Activated CD4-positive, CD25-positive, alpha-beta regulatory T cell treated with anti-CD3 and anti-CD28 coated beads, Interleukin-2, amount 50 U/mL, for 16 hours (primary cell): Measurements from ENCODE around the gene SPTBN2.

Experiments
- DNase-seq: peaks from one replicate; pipeline ENCODE4 v3.0.0-alpha.2; 2020; ENCODE audit warnings: low read depth, low spot score

The SPTBN2 gene

GRCh38 chr11:66686100-66686785, 42.8 kb downstream of the SPTBN2 start:
- DNase-seq: no peak

GRCh38 chr11:66685276-66686099, 43.5 kb downstream of the SPTBN2 start:
- DNase-seq: no peak

- no peak for DNase-seq
Measured at GRCh38 chr11:66684635-66685034, 44.4 kb downstream of the SPTBN2 start.

GRCh38 chr11:66683877-66684276, 45.1 kb downstream of the SPTBN2 start:
- no peak for DNase-seq

GRCh38 chr11:66680966-66681645, 47.9 kb downstream of the SPTBN2 start:
- no peak for DNase-seq

GRCh38 chr11:66677599-66678375, 51.2 kb downstream of the SPTBN2 start, which contains the start of gene RBM4B:
TSS of gene RBM4B (minus strand) at chr11:66677887. CDS start at chr11:66677079, 808 bp downstream.
- peak; percentile 90 for DNase-seq

- DNase-seq: no peak
Measured at GRCh38 chr11:66676931-66677598, 52.0 kb downstream of the SPTBN2 start.

- no peak for DNase-seq
Measured at GRCh38 chr11:66676282-66676919, 52.6 kb downstream of the SPTBN2 start.

- no peak for DNase-seq
Measured at GRCh38 chr11:66674964-66675602, 53.9 kb downstream of the SPTBN2 start.

- DNase-seq: no peak
Measured at GRCh38 chr11:66670816-66671215, 58.2 kb downstream of the SPTBN2 start.

- DNase-seq: no peak
Measured at GRCh38 chr11:66665369-66665768, 63.6 kb downstream of the SPTBN2 start.

GRCh38 chr11:66663741-66664296, 65.2 kb downstream of the SPTBN2 start:
- DNase-seq: no peak

GRCh38 chr11:66659763-66660162, 69.3 kb downstream of the SPTBN2 start:
- no peak for DNase-seq

- no peak for DNase-seq
Measured at GRCh38 chr11:66653123-66653522, 75.9 kb downstream of the SPTBN2 start.

- DNase-seq: no peak
Measured at GRCh38 chr11:66652651-66653050, 76.4 kb downstream of the SPTBN2 start.

- DNase-seq: no peak
Measured at GRCh38 chr11:66651016-66651415, 78.0 kb downstream of the SPTBN2 start.

GRCh38 chr11:66649903-66650302, 79.1 kb downstream of the SPTBN2 start:
- no peak for DNase-seq

GRCh38 chr11:66646828-66647227, 82.2 kb downstream of the SPTBN2 start:
- DNase-seq: no peak

GRCh38 chr11:66643745-66644437, 85.1 kb downstream of the SPTBN2 start:
- no peak for DNase-seq
